NCI-H2171 (cell line): ENCODE measurements around the gene GLIPR2.
"Not testable (repeated sequence)": the region's sequence is repeated elsewhere in the genome, so short reads cannot be mapped to it uniquely, and the experiment has no call there.

Experiments
- DNase-seq: peaks from one replicate; lab custom pipeline; 2025; lab: John Stamatoyannopoulos, UW

GLIPR2 gene

DNA sequence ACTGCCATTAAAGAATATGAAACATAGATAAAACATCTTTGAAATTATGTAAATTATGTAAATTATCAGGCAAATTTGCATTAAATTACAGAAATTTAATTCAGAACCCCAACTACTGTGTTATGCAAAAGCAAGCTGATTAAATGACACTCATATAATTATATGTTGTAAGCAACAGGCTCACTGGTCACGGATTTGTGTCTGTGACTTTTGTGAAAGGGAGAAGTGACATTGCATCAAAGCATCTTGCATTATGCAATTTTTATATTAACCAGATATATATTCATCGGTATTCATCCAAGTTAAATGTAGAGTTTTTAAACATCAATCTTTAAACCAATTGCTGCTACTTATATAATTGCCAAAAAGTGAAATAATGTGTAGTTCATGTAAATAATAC, 13.0 kb upstream of the GLIPR2 start:
- DNase-seq, result no peak

DNA sequence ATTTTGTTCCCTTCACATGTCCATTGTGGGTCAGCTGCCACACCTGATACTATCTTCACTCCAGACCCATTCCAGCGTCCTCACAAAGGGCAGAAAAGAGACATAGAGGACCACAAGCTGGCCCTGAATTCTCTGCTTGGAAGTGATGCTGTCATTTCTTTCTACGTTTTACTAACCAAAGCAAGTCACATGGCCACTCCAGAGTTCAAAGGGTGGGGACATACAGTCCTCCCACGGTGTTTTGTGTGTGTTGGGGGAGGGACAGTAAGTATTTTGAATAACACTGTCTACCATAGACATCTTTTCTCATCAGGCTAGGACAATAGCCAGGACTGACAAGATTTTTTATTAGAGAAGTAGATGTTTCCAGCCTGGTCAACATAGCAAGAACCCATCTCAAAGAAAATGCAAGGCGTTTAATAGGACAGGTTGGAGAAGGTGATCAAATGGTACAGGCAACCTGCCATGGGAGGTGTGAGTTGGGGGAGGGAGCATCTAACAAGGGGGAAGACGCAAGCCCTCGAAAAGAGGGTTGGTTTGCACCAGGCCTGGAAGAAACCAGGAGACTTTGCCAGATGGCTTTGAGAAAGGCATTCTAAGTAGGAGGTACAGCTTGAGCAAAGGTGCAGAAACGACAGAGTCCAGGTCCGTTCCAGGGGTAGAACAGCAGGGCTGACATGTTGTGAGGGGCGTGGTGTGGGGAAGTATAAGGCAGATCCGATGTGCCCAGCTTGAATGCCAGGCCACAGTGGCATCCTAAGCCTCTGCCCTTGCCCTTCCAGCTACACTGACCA, 11.3 kb upstream of the GLIPR2 start:
- no peak for DNase-seq

DNA sequence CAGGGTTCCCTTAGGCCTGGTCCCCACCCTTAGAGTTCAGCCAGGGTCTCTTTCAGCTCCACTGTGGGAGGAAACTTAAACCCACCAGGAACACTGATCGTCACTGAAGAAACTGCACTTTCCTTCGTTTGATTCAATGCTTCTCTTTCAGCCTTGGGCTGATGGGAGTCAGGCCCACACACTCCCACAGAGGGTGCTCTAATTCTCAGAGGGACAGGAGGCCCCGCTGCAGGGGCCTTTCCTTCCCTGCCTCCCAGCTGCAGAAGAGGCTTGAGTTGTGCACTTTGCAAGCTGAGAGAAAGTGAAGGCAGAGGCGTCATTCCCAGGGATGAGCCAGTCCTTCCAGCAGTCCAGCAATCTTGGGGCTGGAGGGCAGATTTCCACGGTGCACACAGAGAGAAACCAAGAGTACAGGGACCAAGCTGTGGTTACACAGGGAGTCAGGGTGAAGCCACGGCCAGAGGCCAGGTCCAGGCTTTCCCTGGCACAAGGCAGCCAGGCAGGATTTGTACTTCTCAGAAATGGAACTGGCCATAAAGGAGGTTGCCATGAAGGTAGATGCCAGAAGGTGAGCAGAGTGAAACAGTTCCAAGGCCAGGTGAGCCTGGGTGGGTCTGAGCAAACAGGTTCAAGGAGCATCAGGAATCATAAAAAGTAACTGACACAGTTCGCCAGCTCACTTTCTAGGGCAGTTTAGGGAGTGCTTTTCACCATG, 10.4 kb upstream of the GLIPR2 start:
- no peak for DNase-seq

DNA sequence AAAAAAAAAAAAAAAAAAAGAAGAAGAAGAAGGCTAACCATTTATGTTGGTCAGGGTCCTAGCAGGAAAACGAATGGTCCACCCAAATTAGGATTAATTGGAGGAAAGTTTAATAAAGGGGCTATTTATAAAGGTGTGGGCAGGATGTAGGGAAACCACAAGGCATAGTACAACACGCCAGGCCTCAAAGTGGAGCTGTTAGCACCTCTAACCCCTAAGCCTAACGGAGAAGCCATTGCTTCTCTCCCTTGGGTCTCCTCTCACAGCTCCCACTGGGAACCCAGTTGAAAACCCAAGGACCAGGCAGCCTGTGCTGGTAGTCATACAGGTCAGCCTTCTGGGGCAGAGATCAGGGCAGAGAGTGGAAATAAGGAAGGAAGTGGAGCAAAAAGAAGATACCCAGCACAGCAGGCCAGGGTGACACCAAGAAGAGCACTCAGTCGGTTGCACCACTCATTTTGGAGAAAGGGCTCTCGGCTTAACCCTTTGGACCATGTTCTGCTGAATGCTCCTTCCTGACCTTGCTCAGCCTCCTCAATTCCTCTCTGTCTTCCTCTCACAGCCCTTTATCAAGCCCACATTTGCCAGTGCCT, 8.8 kb upstream of the GLIPR2 start:
- no peak for DNase-seq

DNA sequence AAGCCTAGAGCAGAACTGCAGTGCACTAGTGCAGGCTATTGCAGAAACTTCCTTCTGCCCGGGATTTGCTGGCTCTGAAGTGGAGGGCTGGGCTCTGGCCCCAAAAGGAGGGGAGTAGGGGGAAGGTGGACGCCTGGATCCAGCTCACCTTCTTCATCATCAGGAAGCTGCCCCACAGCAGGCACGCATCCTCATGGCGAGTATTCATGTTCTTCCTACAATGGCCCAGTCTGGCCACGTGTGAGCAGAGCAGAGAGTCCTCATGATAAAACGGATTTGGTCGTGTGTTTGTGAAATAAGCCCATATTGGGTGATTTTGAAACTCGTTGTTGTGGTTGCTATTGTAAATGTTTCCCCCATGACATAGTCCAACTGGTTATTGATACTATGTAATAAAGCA, 8.2 kb upstream of the GLIPR2 start:
- DNase-seq, result no peak

DNA sequence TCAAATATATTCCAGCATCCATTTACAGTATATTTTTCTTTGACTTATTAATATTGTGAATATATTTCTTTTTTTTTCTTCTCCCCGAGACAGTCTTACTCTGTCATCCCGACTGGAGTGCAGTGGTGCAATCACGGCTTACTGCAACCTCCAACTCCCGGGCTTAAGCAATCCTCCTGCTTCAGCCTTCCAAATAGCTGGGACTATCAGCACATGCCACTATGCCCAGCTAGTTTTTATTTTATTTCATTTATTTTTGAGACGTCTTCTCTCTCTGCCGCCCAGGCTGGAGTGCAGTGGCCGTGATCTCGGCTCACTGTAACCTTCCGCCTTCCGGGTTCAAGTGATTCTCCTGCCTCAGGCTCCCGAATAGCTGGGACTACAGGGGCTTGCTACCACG, 7.4 kb upstream of the GLIPR2 start:
- DNase-seq, result no peak

DNA sequence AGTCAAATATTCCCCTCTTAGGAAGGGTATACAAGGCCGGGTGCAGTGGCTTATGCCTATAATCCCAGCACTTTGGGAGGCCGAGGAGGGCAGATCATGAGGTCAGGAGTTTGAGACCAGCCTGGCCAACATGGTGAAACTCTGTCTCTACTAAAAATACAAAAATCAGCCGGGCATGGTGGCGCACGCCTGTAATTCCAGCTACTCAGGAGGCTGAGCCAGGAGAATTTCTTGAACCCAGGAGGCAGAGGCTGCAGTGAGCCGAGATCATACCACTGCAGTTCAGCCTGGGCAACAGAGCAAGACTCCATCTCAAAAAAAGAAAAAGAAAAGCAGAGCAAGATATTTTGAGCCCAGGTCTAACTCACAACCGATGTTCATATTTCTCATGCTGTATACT, 4.9 kb upstream of the GLIPR2 start:
- DNase-seq, result not testable (repeated sequence)

DNA sequence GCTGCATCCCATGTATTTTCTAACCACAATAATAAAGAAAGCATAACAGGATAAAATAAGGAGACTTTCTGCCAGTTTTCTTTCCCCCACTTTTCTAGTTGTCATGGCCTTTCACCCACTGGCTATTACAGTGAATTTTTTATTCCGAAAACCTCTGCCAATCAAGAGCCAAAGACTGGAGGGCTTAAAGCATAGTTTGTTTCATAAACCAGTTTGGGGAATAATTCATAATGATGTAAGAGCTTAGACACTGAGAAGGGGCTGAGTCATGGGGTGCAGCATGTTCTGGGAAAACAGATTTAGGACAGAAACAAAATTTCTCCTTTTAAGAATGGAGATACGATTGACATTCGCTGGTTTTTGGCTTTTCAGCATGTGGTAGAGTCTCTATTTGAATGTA, 4.4 kb upstream of the GLIPR2 start:
- no peak for DNase-seq

DNA sequence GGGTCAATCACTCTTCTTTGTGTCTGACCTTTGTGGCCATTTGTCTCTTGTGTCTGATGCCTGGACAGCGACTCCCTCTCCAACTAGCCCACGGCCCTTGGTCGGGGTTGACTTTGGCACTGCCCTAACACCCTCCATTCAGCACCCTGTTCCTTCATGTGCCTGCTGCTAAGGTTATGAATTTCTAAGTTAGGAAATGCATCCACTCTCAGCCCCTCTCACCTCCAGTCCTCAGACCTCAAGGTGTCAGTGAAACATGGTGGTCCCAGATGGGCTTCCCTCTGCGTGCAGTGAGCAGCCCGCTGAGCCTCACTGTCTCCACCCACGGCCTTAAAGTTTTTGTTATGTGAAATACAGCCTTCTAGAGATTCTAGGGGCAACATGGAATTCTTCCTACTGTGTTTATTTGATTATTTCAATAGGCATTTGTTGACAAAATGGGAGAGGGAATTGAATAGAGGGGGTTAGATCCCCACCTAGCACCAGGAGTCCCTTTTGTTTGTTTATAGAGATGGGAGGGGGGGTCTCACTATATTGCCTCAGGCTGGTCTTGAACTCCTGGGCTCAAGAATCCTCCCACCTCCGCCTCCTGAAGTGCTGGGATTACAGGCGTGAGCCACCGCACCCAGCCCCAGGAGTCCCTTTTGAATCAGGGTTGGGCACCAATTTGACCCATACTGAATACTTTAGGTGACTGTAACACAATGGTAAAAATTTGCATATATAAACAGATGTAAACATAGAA, 1.6 kb upstream of the GLIPR2 start:
- DNase-seq, result no peak

DNA sequence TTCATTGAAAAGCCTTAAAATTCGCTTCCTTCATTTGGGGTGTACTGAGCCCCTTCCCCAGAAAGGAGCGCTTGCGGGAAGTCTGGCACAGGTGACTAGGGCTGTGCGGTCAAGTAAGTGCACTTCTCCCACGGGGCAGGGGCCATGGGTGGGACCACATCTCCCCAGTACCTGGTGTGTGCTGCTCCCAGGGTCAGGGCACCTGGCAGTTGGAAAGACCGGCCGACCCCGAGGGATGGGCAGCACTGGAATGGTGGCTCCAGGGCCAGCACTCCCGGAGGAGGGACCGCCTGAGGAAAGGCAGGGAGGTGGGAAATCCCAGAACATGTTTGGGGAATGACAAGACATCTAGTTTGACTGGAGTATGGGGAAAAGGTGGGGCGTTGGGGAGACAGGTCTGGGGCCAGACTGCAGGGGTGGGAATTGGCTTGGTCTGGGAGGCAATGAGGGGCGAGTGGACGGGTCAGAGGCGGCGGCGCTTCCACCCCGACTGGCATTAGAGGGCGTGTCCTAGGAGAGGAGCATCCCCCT, 727 bp upstream of the GLIPR2 start:
- DNase-seq, result no peak

DNA sequence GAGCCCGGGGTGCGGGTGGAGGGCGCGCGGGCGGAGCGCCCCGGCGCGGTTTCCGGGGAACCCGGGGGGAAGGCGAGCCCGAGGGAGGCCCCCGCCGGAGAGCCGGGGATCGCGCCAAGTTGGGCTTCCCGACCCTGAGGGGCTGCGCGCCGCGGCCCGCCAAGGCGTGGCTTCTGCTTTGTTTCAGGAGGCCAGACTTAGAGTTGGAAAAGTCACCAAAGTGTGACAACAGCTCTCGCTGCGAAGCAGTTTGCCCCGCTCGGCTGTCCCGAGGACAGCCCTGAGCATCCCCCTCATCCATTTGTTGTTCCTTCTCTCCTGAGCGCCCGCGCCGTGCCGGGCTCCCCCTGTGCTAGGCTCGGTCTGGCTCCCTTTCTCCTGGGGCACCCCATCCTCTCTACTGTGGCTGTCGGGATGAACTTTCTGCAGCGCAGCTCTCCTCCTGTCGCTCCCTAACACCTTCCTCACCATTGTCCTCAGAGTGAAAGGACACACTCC, 410 bp downstream of the GLIPR2 start:
- no peak for DNase-seq

DNA sequence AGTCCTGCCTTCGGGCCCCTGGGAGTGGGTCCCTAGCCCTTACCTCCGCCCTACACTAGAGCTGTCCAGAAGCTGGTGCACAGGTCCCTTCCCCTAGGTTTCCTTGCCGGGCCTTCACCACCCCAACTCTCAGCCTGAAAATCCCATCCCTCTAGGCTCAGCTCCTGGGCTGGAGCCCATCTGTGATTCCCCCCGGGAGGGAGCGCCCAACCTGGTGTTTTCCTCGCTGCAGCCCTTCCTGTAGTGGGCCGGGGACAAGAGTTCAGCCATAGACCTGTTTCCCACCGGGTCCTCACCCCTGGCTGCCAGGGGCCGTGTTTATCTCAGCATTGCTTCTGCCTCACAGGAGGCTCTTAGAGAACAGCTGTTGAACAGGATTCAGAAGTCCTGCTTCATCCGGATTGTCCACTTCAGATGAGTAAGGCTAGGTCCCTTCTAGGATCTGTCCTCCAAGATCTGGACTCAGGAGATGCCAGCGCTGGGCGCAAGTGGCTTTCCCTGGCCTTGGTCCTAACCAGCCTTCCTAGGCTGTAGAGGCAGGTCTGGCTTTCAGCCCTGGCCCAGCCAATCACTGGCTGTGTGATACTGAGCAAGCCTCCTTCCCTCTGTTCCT, 965 bp downstream of the GLIPR2 start:
- no peak for DNase-seq

DNA sequence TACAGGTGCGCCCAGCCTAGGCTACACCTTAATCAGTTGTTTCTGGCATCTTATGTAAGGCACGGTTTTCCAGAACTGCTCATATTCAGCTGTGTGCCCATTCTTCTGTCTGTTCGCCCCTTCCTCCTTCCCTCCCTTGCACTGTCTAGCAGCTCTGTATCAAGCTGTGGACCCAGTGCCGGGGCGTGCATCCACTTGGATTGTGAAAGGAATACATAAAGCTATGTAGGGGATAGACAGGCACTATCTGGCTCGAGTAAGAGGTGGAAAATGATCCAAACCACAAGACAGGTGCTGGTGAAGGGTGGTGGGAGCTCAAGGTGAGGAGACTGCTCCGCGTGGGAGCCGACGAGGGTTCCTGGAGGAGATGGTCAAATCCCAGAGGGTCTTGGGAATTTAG, 2.0 kb downstream of the GLIPR2 start:
- no peak for DNase-seq

DNA sequence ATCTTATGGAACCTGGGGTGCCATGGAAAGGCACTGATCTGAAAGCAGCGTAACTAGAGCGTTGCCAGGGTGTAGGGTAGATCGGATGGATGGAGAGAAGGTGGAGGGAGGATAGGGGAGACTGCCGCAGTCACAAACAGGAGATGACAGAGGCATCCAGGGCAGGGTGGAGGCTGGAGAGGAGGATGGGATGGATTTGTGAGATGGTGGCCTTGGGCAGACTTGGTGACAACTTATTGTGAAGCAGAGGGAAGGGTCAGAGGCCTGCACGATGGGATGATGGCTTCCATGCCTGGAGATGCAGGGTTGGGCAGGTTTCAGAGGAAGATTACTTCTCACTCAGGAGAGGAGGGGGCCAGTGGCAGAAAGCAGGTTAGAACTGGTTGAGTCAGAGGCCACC, 2.4 kb downstream of the GLIPR2 start:
- no peak for DNase-seq

DNA sequence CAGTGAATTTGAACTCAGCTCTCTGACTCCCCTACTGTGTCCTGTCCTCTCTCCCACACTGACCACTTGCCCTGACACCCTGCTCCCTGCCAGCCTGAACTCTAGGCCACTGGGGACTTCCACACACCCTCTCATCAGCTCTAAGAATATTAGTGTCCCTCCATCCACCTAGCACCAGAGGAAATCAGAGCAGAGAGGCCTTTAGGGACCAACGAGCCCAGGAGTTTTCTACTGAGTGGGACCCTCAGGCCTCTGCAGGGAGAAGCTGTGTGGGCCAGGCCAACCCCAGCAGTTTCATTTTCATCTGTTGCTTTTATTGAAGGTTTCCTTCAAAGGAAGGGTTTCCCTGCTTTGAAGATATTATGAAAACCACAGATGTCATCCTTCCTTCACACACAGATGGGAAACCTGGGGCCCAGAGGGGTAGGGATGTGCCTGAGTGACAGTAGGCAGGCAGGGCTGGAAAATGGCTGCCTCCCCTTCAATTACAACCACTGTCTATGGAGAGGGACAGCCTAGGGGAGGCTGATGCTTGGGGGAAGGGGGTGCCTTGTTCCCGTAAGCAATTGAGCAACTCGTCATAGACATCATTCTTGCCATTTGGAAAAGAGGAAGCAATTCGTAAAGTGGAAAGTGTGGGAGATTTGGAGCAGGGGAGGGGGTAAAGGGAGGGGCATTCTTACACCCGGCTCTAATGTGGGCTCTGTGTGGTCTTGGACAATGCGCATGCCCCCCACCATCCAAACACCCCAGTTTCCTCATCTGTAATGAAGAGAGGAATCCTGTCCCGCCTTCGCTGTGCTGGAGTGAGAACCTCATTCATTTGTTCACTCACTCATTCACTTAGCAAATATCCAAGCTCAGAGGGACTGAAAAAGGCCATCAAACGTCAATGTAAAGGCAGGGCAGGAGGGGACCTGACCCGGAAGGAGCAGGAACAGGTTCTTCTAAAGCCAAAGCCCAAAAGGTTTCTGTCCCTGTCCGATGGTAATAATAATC, 3.9 kb downstream of the GLIPR2 start:
- DNase-seq, result no peak

DNA sequence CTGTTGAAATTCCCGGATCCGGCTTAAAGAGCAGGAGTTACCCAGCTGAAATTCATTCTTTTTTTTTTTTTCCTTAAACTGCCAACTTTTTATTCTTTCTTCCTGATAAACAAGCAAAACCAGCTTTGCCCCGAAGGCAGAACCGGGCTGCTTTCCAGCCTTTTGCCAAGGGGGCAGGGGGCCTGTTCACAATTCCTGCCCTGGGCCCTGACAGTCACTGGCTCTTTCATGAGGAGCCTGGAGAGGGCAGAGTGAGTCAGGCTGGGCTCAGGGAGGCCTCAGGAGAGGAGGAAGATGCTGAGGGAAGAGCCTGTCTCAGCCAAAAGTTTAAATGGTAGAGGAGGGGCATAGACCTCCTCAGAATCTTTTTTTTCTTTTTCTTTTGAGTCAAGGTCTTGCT, 4.8 kb downstream of the GLIPR2 start:
- DNase-seq, result no peak

DNA sequence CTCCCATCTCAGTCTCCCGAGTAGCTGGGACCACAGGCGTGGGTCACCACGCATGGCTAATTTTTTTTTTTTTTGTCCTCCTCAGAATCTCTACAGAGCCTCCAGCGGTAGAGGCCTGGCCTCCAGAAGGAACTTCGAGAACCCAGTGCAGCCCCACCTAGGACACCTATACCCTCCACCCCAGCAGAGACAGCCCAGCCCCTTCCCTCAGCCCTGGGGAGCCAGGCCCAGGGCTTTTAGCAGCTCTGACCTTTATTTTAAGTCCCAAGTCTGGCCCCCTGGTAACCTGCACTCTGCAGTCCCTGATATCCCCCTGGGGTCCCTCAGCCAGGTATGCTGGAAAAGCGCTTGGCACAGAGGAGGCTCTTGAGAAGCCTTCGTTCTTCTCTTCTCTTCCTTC, 5.2 kb downstream of the GLIPR2 start:
- no peak for DNase-seq

DNA sequence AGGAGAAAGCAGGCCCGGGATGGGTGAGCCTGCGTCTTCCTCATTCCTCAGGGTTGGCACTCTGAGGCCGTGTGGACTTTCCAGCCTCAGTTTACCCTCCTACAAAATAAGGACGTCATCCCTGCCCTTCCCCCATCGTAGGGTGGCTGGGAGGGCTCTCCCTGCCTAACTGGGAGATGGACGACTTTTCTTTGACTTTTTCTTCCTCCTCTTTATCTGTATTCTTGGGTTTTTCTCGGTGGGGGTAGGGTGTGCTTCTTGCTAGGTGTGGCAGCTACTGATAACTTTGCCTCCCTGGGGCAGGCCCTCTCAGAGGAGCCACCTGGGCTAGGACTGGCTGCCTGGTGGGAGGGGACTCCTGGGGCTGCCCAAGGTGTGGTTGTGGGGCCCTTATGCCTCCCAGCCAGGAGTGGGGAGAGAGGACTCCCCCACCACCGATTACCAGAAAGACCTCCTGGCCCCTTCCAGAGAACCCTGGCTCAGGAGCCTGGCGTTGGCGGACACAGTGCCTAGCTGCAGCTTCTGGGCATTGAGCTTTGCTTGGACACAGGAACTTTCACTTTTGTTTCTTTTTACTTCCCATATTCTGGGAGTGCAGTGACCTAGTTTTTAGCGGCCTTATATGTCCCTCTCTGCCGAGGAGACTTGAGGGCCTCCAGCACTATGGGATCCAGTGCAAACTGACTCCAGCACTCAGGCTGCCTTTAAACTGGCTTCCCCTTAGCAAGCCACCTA, 6.1 kb downstream of the GLIPR2 start:
- no peak for DNase-seq

DNA sequence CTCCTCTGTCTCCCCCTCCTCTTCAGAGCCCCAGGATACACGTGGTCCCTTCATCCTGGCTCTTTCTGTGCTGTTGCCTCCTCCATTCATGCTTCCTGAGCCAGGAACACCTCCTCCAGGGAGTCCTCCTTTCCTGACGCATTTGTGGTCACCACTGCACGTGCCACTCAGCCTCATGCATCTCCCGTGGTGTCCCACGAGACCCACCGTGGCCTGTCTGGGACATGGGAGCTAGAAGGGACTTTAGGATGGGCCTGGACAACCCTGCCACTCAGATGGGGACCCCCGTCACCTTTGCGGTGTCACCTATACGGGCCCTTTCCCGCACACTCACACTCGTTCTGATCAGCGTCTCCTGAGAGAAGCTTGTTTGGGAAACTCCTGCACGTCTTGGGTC, 6.7 kb downstream of the GLIPR2 start:
- DNase-seq, result no peak
